Kasumi-1 (cell line): Measurements from ENCODE around the gene DSCAML1.

Experiments used
- DNase-seq, 2 experiments: peaks; one replicate each; lab custom pipeline; 2025; lab: John Stamatoyannopoulos, UW

The DSCAML1 gene

DNA sequence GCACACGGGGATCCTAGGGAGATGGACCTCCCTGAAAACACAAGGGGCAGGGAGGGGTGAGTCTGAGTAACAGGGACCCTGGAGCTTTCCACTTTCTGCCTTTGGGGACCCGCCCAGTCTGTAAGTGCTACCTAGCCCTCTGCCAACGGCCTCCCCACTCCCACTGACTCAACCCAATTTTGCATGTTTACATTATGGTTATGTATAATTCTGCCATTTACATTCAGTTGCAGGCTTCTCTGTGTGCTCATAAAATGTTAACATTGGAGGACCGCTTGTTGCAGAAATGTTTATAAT is 105.8 kb downstream of the DSCAML1 start:
- no peak for DNase-seq

- DNase-seq, result no peak
Observed at GRCh38 chr11:117690484-117691217, 106.4 kb downstream of the DSCAML1 start.

DNA sequence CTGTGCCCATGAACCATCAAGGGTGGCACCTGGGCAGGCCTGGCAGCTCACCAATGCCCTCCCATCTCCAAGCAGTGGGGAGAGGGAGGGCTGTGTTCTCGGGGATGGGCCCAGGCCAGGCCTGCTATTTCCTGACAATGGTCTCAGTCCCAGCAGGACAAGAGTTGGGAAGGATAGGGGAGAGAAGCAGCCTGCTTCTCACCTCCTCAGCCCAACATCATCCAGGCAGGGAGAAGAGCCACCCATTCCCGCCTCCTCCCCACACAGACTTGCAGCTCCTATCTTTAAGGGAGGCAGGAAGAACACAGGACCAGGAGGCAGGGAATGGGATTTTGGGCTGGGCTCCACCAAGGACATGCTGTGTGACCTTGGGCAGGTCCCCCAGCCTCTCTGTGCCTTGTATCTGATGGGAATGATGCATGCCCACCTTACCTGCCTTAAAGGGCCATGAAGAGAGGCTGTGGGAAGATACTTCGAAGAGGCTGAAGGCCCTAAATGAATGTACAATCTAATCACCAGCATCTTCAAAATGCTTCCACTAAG is 108.7 kb downstream of the DSCAML1 start:
- no peak for DNase-seq

- DNase-seq, result no peak
Observed at GRCh38 chr11:117687776-117688175, 109.2 kb downstream of the DSCAML1 start.

DNA sequence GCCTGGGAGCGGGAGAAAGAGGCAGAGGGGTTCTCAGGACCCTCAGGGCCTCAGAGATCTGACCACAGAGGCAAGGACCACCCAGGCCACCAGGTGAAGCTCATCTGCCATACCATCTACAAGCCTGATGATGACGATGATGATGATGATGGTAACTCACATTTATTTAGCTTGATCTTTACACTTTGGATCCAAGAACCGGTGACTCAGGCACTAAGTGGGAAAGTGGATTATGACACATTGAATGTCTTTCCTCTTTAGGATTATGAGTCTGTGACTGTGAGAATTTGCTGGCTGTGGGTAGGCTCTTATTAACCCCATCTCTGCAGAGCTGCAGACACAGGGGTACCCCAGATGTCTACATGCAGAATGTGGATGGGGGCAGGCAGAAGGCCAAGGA is 110.3 kb downstream of the DSCAML1 start:
- no peak for DNase-seq

DNA sequence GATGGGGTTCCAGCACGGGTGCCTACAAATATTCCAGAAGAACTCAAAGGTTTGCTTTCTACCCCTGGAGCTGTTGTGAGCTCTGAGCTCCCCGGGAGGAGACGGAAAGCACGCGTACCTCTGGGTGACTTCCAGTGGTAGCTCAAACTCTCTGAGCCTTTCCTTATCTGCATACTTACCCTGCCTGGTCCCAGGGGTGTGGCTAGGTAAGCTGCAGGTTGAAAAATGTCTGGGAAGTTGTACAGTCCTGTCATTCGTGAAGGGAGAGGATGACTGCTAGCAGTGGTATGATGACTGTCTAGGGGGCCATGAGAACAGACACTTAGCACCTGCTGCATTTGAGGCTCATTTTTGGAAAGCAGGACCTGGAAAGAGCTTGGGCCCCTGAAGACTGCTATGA is 111.5 kb downstream of the DSCAML1 start:
- no peak for DNase-seq

DNA sequence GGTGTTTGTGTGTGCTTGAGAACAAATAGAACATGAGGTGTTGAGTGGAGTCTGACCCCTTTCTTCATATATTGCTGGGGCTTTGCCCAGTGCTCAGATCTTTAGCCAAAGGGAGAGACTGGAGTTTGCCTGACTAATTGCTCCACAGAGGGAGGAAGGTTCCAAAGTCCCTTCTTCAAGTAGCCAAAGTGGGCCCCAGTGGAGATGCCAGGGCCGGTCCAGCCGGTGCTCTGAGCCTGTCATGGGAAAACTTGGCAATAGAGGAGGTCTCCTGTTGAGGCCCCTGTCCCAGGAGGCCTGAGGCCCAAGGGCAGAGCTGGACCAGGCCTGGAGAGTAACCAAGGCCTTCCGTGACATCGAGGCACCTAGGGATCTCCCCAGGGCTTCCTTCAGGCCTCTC is 112.3 kb downstream of the DSCAML1 start:
- no peak for DNase-seq

DNA sequence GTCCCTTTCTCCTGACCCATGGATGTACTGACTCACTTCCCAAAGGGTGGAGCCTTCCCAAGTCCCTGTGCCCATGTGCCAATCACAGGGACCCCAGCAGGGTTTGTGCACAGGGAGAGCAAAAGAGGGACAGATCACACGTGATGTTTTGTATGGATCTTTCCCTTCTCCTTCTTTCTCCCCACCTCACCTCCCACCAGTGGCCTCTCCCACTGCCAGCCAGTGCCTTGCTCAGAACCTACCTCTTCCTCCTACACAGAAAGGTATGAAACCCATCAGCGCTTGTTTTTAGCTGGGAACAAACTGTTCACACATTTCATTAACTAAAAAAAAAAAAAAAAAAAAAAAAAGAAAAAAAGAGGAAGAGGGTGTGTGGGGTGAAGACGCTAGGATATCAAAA is 112.9 kb downstream of the DSCAML1 start:
- DNase-seq, result no peak

DNA sequence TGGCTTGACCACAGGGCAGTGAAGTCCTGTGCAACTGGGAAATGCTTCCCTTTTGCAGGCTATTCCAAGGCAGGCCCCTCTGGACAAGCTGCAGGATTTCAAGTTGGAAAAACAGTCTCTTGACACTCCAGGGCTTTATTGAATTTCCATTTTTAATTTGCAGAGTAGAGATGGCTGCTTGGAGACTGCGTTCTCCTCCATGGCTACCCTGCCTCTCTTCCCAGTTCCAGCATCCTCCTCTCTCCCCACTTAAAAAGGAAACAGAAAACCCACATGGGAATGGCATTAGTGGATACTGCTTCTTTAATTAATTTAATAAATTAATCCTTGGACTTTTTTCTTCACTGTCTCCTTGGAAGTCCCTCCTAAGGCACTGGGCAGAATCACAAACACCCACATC is 115.6 kb downstream of the DSCAML1 start:
- no peak for DNase-seq

DNA sequence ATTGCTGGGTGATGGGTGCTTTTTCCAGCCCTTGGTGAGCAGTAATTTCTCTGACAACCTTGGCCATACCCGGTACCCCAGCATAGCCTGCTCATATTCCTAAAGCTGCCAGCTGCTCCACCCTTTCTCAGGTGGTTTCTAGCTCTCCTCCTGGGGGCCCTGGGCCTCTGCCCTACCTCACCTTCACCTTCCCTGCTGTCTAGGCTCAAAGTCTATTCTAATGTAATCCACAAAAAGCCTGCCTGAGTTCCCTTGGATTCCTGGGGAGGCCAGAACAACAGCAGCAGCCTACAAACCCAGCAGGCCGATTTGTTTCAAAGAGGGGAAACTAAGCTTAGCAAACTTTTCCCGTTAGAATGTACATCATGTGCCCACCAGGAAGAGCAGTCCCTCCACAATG is 117.6 kb downstream of the DSCAML1 start:
- DNase-seq, result no peak

GRCh38 chr11:117678658-117679406 is 118.2 kb downstream of the DSCAML1 start:
- DNase-seq, result no peak

GRCh38 chr11:117677729-117678310 is 119.2 kb downstream of the DSCAML1 start:
- no peak for DNase-seq

GRCh38 chr11:117676501-117676900 is 120.5 kb downstream of the DSCAML1 start:
- no peak for DNase-seq

DNA sequence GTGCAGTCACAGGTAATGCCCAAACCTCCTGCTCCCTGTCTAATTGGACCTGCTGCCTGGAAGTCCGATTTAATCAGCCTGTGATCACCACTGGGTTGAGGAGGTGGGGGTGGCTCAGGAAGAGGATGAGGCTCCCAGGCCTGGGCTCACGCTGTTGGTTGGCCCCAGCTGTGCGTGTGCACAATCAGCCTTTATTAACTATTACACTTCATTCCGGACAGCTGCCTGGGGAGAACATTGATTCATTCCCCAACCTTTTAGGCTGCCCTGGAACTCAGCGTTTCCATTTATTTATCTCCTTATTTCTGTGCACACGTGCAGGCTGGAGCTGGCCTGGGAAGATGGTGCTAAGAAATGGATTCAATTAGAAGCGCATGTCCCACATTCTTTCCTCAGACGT is 123.4 kb downstream of the DSCAML1 start:
- DNase-seq, result no peak

DNA sequence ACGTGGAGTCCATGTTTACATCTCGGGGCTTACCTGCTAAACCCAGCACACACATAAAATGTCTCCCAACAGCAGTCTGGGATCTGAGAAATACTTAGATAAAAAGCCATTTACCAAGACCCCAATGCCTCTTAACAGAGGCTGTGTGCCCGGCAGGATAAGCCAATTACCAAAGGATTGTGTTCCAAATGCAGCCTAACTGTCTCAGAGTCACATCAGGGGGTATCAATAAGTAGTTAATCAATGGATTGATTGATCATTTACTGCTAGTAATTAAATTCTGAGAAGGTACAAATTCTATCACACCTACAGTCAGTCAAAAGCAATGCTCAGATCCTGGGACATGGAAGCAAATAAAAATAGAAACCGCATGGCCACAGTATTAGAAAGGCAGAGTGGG is 125.6 kb downstream of the DSCAML1 start:
- no peak for DNase-seq

GRCh38 chr11:117670924-117671323 is 126.1 kb downstream of the DSCAML1 start:
- no peak for DNase-seq

DNA sequence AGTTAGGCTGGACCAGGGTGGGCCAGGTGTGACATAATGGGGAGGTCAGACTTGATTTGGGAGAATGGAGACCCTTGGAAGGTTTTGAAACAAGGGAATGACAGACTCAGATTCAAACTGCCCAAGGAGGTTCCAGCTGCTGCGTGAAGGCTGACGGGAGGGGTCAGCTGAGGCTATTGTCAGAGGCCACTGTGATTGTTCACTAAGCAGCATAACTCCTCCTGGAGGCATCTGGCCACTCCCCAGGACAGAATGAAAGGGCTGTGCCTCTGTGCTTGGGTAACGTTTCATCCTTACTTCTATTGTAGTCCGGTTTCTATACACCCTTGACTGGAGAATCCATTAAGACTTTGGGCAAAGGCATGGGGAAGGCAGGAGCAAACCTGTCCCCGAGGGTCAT is 126.6 kb downstream of the DSCAML1 start:
- DNase-seq, result no peak

DNA sequence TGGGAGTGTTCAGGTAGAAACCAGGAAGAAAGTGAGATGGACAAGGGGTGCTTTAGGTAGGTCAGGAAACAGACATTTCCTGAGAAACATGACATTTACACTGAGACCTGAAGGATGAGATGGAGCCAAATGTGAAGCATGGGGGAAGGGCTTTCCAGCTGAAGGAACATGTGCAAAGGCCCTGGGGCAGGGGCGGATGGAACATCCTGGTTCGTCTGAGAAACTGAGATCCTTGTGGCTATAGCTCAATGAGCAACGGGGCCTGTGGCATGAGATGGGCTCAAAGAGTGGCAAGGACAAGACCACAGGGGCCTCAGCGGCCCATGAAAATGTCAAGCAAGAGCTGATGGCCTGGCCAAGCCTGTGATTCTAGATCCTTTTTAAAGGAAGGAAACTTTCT is 127.4 kb downstream of the DSCAML1 start:
- DNase-seq, result no peak

GRCh38 chr11:117669062-117669461 is 128.0 kb downstream of the DSCAML1 start:
- DNase-seq, result no peak

DNA sequence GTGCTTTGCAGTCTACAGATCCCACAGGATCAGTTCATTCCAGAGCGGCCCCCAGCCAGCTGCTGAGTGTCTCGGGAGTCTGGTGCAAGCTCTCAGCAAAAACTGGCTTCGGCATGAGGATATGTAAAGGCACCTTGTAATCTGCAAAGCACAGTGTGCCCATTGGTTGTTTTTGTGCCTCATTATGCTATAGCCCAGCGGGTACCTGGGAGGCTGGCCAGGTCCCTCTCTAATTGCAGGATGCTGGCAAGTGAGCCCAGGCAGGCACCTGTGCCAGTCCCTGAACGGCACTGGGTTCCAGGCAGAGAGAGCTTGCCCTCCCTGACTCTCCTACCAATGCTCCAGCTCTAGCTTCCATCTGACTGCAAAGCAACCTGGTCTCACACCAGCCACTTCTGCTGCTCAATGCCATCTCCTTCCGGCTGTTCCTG is 128.7 kb downstream of the DSCAML1 start:
- DNase-seq, result no peak

- DNase-seq, result no peak
Observed at GRCh38 chr11:117664897-117665296, 132.1 kb downstream of the DSCAML1 start.

DNA sequence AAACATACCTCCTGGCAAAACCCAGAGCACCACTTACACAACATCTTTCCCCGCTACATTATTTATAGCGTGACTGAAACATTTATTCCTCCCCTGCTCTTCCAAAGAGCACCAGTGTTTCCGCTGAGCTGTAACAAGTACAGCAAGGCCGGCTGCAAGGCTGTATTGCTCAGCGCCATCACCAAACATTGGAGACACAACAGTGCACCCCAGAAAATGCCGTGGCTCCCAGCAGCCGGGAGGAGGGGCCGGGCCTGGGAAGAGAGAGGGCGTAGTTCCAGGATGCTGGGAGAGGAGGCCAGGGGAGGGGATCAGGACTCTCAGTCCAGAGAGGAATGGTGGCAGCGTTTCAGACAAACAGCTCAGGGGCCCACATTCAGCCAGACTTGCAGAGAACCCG is 133.2 kb downstream of the DSCAML1 start:
- DNase-seq, result no peak

DNA sequence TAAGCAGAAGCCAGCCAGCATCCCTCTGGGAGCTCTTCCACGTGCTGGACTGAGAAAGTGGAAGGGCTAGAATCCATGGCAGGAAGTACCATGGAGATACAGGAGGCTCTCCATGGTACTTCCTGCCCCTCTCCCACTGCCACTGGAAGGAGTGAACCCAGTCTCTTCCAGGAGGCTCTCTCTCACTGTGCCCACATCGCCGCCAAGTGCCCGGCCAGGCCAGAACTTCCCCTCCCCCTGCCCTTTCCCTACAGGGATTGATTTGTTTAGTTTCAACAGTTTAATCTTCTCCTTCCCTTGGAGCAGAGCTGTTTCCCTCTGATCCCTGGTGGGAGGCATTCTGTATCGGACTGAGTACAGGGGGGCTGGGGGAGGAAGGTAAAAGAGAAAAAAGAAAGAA is 133.6 kb downstream of the DSCAML1 start:
- DNase-seq, result no peak
